Measurements from ENCODE around the gene AKR7A3. TPM values are rescaled to one million over a fixed set of nuclear protein-coding genes. Genes with fewer than 3 reads are reported as not detected.

AKR7A3 gene
- total RNA-seq, 1 donor from 2014 or later: 0.20 TPM

DNA sequence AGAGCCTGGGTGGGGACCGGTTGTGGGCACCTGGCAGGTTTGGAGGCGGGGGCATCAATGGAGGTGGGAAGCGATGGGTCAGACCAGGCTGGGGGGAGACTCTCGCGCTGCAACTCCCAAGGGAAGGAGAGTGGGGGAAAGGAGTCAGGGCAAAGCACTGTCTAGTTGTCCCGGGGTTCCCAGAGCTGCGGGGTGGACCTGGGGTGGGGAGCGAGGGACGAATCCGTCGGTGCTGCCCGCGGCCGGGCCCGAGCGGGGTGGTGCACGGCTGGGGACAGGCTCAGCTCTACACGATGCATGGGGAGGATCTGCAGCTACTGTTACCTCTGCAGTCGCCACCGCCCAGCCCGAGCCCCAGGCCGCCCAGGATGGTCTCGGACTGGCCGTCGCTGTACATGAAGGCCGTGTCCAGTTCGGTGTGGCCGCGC is 22.9 kb upstream of the AKR7A3 start:
- no peaks in the 10 kb centered on the region for H3K27me3 Mint-ChIP-seq (ENCODE audit: low read depth, unreplicated experiment)
- peak overlapping the region; percentile 71 for H3K4me3 ChIP-seq (ENCODE audit: insufficient read depth, low read depth, low read length)
- peak overlapping the region; percentile 92 for H3K4me3 Mint-ChIP-seq (ENCODE audit: unreplicated experiment)
- no peak for FAIRE-seq
- H3K27ac Mint-ChIP-seq (ENCODE audit: unreplicated experiment): peak overlapping the region; percentile 51
- peak overlapping the region; percentile 98 for H3K4me2 ChIP-seq (ENCODE audit: low read length)
- peaks cover 50% of the 10 kb centered on the region for H4K20me1 ChIP-seq (ENCODE audit: insufficient read depth, low read length)
- H3K9me3 ChIP-seq (ENCODE audit: insufficient read depth, low read depth, low read length): no peaks in the 10 kb centered on the region
- H3K4me1 ChIP-seq (ENCODE audit: insufficient read depth, low read length): peaks cover 38% of the 10 kb centered on the region
- peaks cover 20% of the 10 kb centered on the region for H3K4me1 Mint-ChIP-seq (ENCODE audit: low read depth, unreplicated experiment)
- peak overlapping the region; percentile 78 for H3K27ac ChIP-seq (ENCODE audit: low read depth, low read length)
- no peaks in the 10 kb centered on the region for H3K9me3 Mint-ChIP-seq (ENCODE audit: unreplicated experiment)
- peak overlapping the region; percentile 97 for H2AFZ ChIP-seq (ENCODE audit: low read depth, low read length)
- H3K79me2 ChIP-seq (ENCODE audit: insufficient read depth, low read length): peaks cover 42% of the 10 kb centered on the region
- H3K9ac ChIP-seq (ENCODE audit: low read length): peak overlapping the region; percentile 90
- TF ChIP-seq CTCF (IDR thresholded peaks at IDR 0.05; ENCODE audit: insufficient read depth, low read depth, low read length): no peak
- H3K36me3 ChIP-seq (ENCODE audit: insufficient read depth, low read length): peaks cover 6% of the 10 kb centered on the region
- no peak for DNase-seq (ENCODE audit: low read depth)
- H3K27me3 ChIP-seq (ENCODE audit: insufficient read depth, low read length): no peaks in the 10 kb centered on the region
- H3K36me3 Mint-ChIP-seq (ENCODE audit: low read depth, unreplicated experiment): peaks cover 14% of the 10 kb centered on the region

- peak overlapping the region; percentile 51 for H3K27ac Mint-ChIP-seq (ENCODE audit: unreplicated experiment)
- H3K4me2 ChIP-seq (ENCODE audit: low read length): peak overlapping the region; percentile 98
Observed at GRCh38 chr1:19310720-19311502, 22.3 kb upstream of the AKR7A3 start.

More at GRCh38 chr1:19310720-19311502, 22.3 kb upstream of the AKR7A3 start:
- no peaks in the 10 kb centered on the region for H3K27me3 ChIP-seq (ENCODE audit: insufficient read depth, low read length)
- Mint-ChIP-seq H3K36me3 (ENCODE audit: low read depth, unreplicated experiment) (peaks cover 14% of the 10 kb centered on the region), H3K4me1 (ENCODE audit: low read depth, unreplicated experiment) (peaks cover 19% of the 10 kb centered on the region), H3K27me3 (ENCODE audit: low read depth, unreplicated experiment) (no peaks in the 10 kb centered on the region), H3K4me3 (ENCODE audit: unreplicated experiment) (peak overlapping the region; percentile 92), H3K9me3 (ENCODE audit: unreplicated experiment) (no peaks in the 10 kb centered on the region)
- peaks cover 42% of the 10 kb centered on the region for H3K79me2 ChIP-seq (ENCODE audit: insufficient read depth, low read length)
- FAIRE-seq: no peak
- peak overlapping the region; percentile 97 for H2AFZ ChIP-seq (ENCODE audit: low read depth, low read length)
- H3K9ac ChIP-seq (ENCODE audit: low read length): peak overlapping the region; percentile 90
- H3K4me1 ChIP-seq (ENCODE audit: insufficient read depth, low read length): peaks cover 35% of the 10 kb centered on the region
- TF ChIP-seq CTCF (IDR thresholded peaks at IDR 0.05; ENCODE audit: insufficient read depth, low read depth, low read length) (no peak), EZH2 (IDR thresholded peaks at IDR 0.05; ENCODE audit: insufficient read depth, low read length) (no peak)
- DNase-seq (ENCODE audit: low read depth): no peak
- H3K9me3 ChIP-seq (ENCODE audit: insufficient read depth, low read depth, low read length): no peaks in the 10 kb centered on the region
- H3K36me3 ChIP-seq (ENCODE audit: insufficient read depth, low read length): peaks cover 6% of the 10 kb centered on the region
- no peak overlapping the region for H3K27ac ChIP-seq (ENCODE audit: low read depth, low read length)
- peaks cover 50% of the 10 kb centered on the region for H4K20me1 ChIP-seq (ENCODE audit: insufficient read depth, low read length)
- H3K4me3 ChIP-seq (ENCODE audit: insufficient read depth, low read depth, low read length): peak overlapping the region; percentile 71

All from astrocyte (in vitro differentiated cells and primary cell).